ENCODE data around the gene UBTFL1. TPM values are rescaled to one million over a fixed set of nuclear protein-coding genes. Genes with fewer than 3 reads are reported as not detected.
"Not testable (repeated sequence)": the region's sequence is repeated elsewhere in the genome, so short reads cannot be mapped to it uniquely, and the experiment has no call there.

Gene UBTFL1
- total RNA-seq = not detected

GRCh38 chr11:90085650-90086049, at the start of gene UBTFL1:
Gene UBTFL1, plus strand, starts transcription at chr11:90085950. Its CDS starts 0 bp downstream, at chr11:90085950.
- H3K27ac Mint-ChIP-seq; H3K4me3 Mint-ChIP-seq; H3K4me1 Mint-ChIP-seq (ENCODE audit: low read depth); H3K27me3 Mint-ChIP-seq (ENCODE audit: low read depth); DNase-seq; H3K9me3 Mint-ChIP-seq; intact Hi-C loops (cut with micrococcal nuclease); CTCF ChIA-PET; H3K36me3 Mint-ChIP-seq (ENCODE audit: low read depth): not testable (repeated sequence)

- CTCF ChIA-PET; H3K27me3 Mint-ChIP-seq (ENCODE audit: low read depth); H3K27ac Mint-ChIP-seq; H3K36me3 Mint-ChIP-seq (ENCODE audit: low read depth); DNase-seq; H3K9me3 Mint-ChIP-seq; H3K4me1 Mint-ChIP-seq (ENCODE audit: low read depth); intact Hi-C loops (cut with micrococcal nuclease); H3K4me3 Mint-ChIP-seq: not testable (repeated sequence)
Observed at GRCh38 chr11:90051591-90052209, 34.0 kb upstream of the UBTFL1 start.

GRCh38 chr11:90052311-90052710, 33.4 kb upstream of the UBTFL1 start:
- H3K27ac Mint-ChIP-seq, H3K9me3 Mint-ChIP-seq: not testable (repeated sequence)

GRCh38 chr11:90053545-90053944, 32.2 kb upstream of the UBTFL1 start:
- intact Hi-C loops (cut with micrococcal nuclease); CTCF ChIA-PET; H3K4me3 Mint-ChIP-seq; H3K9me3 Mint-ChIP-seq; H3K4me1 Mint-ChIP-seq (ENCODE audit: low read depth); DNase-seq; H3K27ac Mint-ChIP-seq; H3K27me3 Mint-ChIP-seq (ENCODE audit: low read depth); H3K36me3 Mint-ChIP-seq (ENCODE audit: low read depth): not testable (repeated sequence)

More at GRCh38 chr11:90052311-90052710, 33.4 kb upstream of the UBTFL1 start:
- DNase-seq = peak; percentile 3
- H3K27me3 Mint-ChIP-seq (ENCODE audit: low read depth); H3K4me1 Mint-ChIP-seq (ENCODE audit: low read depth); intact Hi-C loops (cut with micrococcal nuclease); H3K4me3 Mint-ChIP-seq; CTCF ChIA-PET; H3K36me3 Mint-ChIP-seq (ENCODE audit: low read depth): not testable (repeated sequence)

- H3K4me1 Mint-ChIP-seq (ENCODE audit: low read depth); H3K9me3 Mint-ChIP-seq; H3K36me3 Mint-ChIP-seq (ENCODE audit: low read depth); H3K27me3 Mint-ChIP-seq (ENCODE audit: low read depth); CTCF ChIA-PET; H3K4me3 Mint-ChIP-seq; intact Hi-C loops (cut with micrococcal nuclease); H3K27ac Mint-ChIP-seq; DNase-seq: not testable (repeated sequence)
Observed at GRCh38 chr11:90088731-90089130, 3.0 kb downstream of the UBTFL1 start.

- intact Hi-C loops (cut with micrococcal nuclease); H3K9me3 Mint-ChIP-seq; H3K4me3 Mint-ChIP-seq; CTCF ChIA-PET; H3K36me3 Mint-ChIP-seq (ENCODE audit: low read depth); H3K4me1 Mint-ChIP-seq (ENCODE audit: low read depth); H3K27ac Mint-ChIP-seq; H3K27me3 Mint-ChIP-seq (ENCODE audit: low read depth); DNase-seq: not testable (repeated sequence)
Observed at GRCh38 chr11:90095230-90095924, 9.6 kb downstream of the UBTFL1 start.

- H3K9me3 Mint-ChIP-seq; H3K36me3 Mint-ChIP-seq (ENCODE audit: low read depth); intact Hi-C loops (cut with micrococcal nuclease); H3K27ac Mint-ChIP-seq; DNase-seq; H3K4me3 Mint-ChIP-seq; CTCF ChIA-PET; H3K27me3 Mint-ChIP-seq (ENCODE audit: low read depth): not testable (repeated sequence)
- H3K4me1 Mint-ChIP-seq (ENCODE audit: low read depth) = peaks cover 12% of the 10 kb centered on the region
Observed at GRCh38 chr11:90098261-90098660, 12.5 kb downstream of the UBTFL1 start.

GRCh38 chr11:90100431-90100830, 14.7 kb downstream of the UBTFL1 start:
- intact Hi-C loops (cut with micrococcal nuclease) = no loop called here
- CTCF ChIA-PET = no interaction called here
- no peak overlapping the region for H3K27ac Mint-ChIP-seq
- no peaks in the 10 kb centered on the region for H3K9me3 Mint-ChIP-seq
- peaks cover 12% of the 10 kb centered on the region for H3K4me1 Mint-ChIP-seq (ENCODE audit: low read depth)
- H3K4me3 Mint-ChIP-seq = no peak overlapping the region
- H3K27me3 Mint-ChIP-seq (ENCODE audit: low read depth) = peaks cover 3% of the 10 kb centered on the region
- H3K36me3 Mint-ChIP-seq (ENCODE audit: low read depth) = no peaks in the 10 kb centered on the region
- no peak for DNase-seq

GRCh38 chr11:90113541-90113940, 27.8 kb downstream of the UBTFL1 start:
- CTCF ChIA-PET = interaction anchor here (0.8 kb wide), 1 partner anchor 10 kb away, joined by 3 read pairs; no protein-coding TSS in a partner anchor
- no peak overlapping the region for H3K27ac Mint-ChIP-seq
- H3K36me3 Mint-ChIP-seq (ENCODE audit: low read depth) = no peaks in the 10 kb centered on the region
- no peaks in the 10 kb centered on the region for H3K9me3 Mint-ChIP-seq
- peaks cover 5% of the 10 kb centered on the region for H3K27me3 Mint-ChIP-seq (ENCODE audit: low read depth)
- H3K4me3 Mint-ChIP-seq = no peak overlapping the region
- no peak for DNase-seq
- H3K4me1 Mint-ChIP-seq (ENCODE audit: low read depth) = no peaks in the 10 kb centered on the region
- intact Hi-C loops (cut with micrococcal nuclease) = loop anchor here (5.0 to 10.0 kb wide), 2 partner anchors 779 to 1016 kb away; no protein-coding TSS in a partner anchor

GRCh38 chr11:90120191-90120590, 34.4 kb downstream of the UBTFL1 start:
- Mint-ChIP-seq H3K9me3 (no peaks in the 10 kb centered on the region), H3K36me3 (ENCODE audit: low read depth) (no peaks in the 10 kb centered on the region), H3K27me3 (ENCODE audit: low read depth) (no peaks in the 10 kb centered on the region), H3K27ac (no peak overlapping the region), H3K4me3 (no peak overlapping the region), H3K4me1 (ENCODE audit: low read depth) (no peaks in the 10 kb centered on the region)
- no peak for DNase-seq
- intact Hi-C loops (cut with micrococcal nuclease) = no loop called here
- CTCF ChIA-PET = no interaction called here

GRCh38 chr11:90124371-90124770, 38.6 kb downstream of the UBTFL1 start:
- Mint-ChIP-seq H3K9me3 (no peaks in the 10 kb centered on the region), H3K4me3 (no peak overlapping the region), H3K4me1 (ENCODE audit: low read depth) (no peaks in the 10 kb centered on the region), H3K27me3 (ENCODE audit: low read depth) (peaks cover 14% of the 10 kb centered on the region), H3K36me3 (ENCODE audit: low read depth) (no peaks in the 10 kb centered on the region), H3K27ac (no peak overlapping the region)
- DNase-seq = no peak
- intact Hi-C loops (cut with micrococcal nuclease) = no loop called here
- CTCF ChIA-PET = no interaction called here

GRCh38 chr11:90124946-90125345, 39.2 kb downstream of the UBTFL1 start:
- intact Hi-C loops (cut with micrococcal nuclease) = no loop called here
- no peak overlapping the region for H3K27ac Mint-ChIP-seq
- H3K9me3 Mint-ChIP-seq = no peaks in the 10 kb centered on the region
- no peak for DNase-seq
- no peaks in the 10 kb centered on the region for H3K4me1 Mint-ChIP-seq (ENCODE audit: low read depth)
- H3K27me3 Mint-ChIP-seq (ENCODE audit: low read depth) = peaks cover 16% of the 10 kb centered on the region
- no peaks in the 10 kb centered on the region for H3K36me3 Mint-ChIP-seq (ENCODE audit: low read depth)
- H3K4me3 Mint-ChIP-seq = no peak overlapping the region
- CTCF ChIA-PET = no interaction called here

Measured in activated naive CD4-positive, alpha-beta T cell treated with anti-CD3 and anti-CD28 coated beads for 36 hours (primary cell).